Astrocyte of the spinal cord (primary cell): ENCODE results near the gene REXO5.
A peak's percentile ranks its signal among the peaks of the same experiment; 100 is the strongest.

Source experiments
- DNase-seq: peaks from one replicate; pipeline ENCODE4 v3.0.0; 2011; ENCODE audit warnings: low read depth, low spot score
- H3K4me3 ChIP-seq: 2 replicates; pipeline ENCODE4 v1.5.1; 2011; ENCODE audit warnings: low read depth, mild to moderate bottlenecking, low read length, moderate library complexity
- CTCF ChIP-seq: IDR thresholded peaks from 2 replicates; pipeline ENCODE4 v1.5.1; 2012; ENCODE audit warnings: low read depth, mild to moderate bottlenecking, low read length, inconsistent platforms
- in situ Hi-C: cut with HindIII; loops from 2 replicates; pipeline ENCODE4 v1.10.0; 2017; ENCODE audit warnings: low sequenced_read_pairs

REXO5 gene

GRCh38 chr16:20881503-20881878 is 75.2 kb downstream of the REXO5 start:
- H3K4me3 ChIP-seq, result no peak overlapping the region
- in situ Hi-C loops, result no loop called here
- DNase-seq, result no peak
- no peak for TF ChIP-seq CTCF

- in situ Hi-C loops, result no loop called here
- no peak for DNase-seq
- no peak for TF ChIP-seq CTCF
- H3K4me3 ChIP-seq, result no peak overlapping the region
Measured at GRCh38 chr16:20883554-20884239, 77.4 kb downstream of the REXO5 start.

- H3K4me3 ChIP-seq, result no peak overlapping the region
- in situ Hi-C loops, result no loop called here
- no peak for TF ChIP-seq CTCF
- DNase-seq, result peak; percentile 87
Measured at GRCh38 chr16:20884240-20884556, 77.9 kb downstream of the REXO5 start.

- DNase-seq, result no peak
- no peak for TF ChIP-seq CTCF
- in situ Hi-C loops, result no loop called here
- H3K4me3 ChIP-seq, result no peak overlapping the region
Measured at GRCh38 chr16:20886320-20886719, 80.0 kb downstream of the REXO5 start.

GRCh38 chr16:20887207-20887606 is 80.9 kb downstream of the REXO5 start:
- in situ Hi-C loops, result no loop called here
- no peak overlapping the region for H3K4me3 ChIP-seq
- no peak for DNase-seq
- TF ChIP-seq CTCF, result no peak

GRCh38 chr16:20889625-20890275 is 83.4 kb downstream of the REXO5 start:
- no peak for DNase-seq
- no peak for TF ChIP-seq CTCF
- no peak overlapping the region for H3K4me3 ChIP-seq
- in situ Hi-C loops, result no loop called here
